Fibroblast of peridontal ligament (primary cell): Measurements from ENCODE around the gene TIMM17A.
"Not testable (repeated sequence)": the region's sequence is repeated elsewhere in the genome, so short reads cannot be mapped to it uniquely, and the experiment has no call there.

Source experiments
- DNase-seq: peaks from one replicate; pipeline ENCODE4 v3.0.0-alpha.2; 2010; ENCODE audit errors: extremely low read depth

Gene TIMM17A

GRCh38 chr1:202015662-202015937 is 60.3 kb downstream of the TIMM17A start:
- no peak for DNase-seq

DNA sequence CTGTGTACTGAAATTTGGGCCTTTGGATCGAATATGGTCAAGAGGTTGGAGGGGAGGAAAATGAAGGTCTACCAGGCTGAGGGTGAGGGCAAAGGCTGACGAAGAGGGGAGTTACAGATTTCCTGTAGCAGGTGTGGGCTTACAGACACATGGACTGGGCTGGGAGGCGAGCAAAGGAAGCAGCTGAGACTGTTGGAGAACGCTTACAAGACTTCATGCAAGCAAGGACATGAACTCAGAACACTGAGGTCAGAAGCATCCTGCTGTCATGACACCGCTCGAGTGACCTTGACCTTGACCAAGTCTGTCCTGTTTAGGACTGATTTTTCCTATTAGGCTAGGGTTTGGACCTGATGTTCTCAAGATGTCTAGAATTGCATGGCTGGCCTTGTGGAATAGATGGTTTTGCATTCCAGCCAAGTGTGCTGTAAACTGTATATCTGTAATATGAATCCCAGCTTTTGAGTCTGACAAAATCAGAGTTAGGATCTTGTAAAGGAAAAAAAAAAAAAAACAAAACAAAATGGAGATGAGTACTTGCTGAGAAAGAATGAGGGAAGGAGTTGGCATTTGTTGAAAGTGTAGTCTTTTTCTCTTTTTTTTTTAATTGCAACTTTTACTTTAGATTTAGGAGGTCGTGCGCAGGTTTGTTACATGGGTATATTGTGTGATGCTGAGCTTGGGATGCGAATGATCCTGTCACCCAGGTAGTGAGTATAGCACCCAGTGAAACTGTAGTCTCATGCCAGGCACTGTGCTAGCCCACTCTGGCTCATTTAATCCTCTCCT is 60.9 kb downstream of the TIMM17A start:
- DNase-seq: peak; percentile 91

DNA sequence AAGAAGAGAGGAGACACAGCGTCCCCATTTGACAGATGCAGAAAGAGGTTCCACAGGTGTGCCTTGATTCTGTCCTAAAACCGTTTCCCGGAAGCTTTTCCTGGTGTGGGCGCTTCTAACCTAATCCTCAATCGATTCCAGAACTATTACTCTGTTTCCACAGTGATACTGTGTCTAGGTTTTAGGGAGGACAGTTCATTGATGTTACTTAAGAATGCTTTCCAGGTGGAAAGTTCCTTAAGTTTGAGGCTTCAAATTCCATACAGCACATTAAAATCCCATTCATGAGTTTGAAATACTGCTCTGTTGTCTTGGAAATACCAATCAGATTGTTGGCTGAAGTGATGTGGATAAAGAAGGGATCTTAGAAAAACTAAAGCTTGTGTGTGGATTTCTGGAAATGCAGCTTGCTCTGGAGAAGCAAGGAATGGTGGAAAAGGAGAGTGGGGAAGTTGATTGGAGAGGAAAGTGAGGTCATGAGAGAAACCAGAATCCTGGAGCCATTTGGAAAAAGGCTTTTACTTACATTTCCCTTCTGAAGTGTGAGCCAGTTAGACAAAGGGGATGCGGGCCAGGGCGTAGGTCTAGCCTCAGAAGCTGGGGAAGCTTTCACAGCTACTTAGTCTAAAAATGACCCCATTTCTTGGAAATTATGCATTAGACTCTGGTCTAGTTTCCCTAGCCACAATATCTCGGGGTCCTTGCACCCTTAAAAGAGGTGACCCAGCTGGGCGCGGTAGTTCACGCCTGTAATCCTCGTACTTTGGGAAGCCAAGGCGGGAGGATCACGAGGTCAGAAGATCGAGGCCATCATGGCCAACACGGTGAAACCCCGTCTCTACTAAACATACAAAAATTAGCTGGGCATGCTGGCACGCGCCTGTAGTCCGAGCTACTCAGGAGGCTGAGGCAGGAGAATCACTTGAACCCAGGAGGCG is 61.8 kb downstream of the TIMM17A start:
- DNase-seq: no peak

DNA sequence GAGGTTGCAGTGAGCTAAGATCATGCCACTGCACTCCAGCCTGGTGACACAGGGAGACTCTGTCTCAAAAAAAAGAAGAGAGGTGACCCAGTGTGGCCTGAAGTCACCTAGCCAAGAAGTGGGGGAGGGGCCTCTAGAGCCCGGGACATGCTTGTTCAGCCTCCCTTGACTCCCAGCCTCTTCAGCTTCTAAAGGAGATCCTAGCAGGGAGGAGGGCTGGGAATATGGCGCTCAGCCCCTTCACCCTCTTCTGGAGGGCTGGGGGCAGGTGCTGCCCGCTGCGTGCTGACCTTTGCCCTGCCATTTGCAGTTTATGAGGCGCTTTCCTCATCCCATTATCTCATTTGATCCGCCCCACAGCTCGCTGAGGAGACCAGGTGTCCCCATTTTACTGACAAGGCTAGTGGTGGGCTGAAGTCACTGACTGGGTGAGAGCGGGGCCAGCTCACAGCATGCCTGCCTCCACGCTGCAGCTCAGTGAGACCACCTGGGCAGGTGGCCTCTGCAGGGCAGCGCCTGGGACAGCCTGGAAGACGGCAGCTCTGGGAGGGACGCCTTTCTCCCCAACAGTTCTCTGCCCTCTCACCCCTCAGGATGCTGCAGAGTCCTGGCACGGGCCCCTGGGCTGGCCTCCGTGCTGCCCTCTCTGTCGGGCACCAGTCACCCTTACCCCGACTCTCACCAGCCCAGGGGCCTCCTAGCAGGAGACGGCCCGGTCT is 62.6 kb downstream of the TIMM17A start:
- no peak for DNase-seq

- no peak for DNase-seq
These were observed 63.3 kb downstream of the TIMM17A start for GRCh38 chr1:202018468-202019234.

DNA sequence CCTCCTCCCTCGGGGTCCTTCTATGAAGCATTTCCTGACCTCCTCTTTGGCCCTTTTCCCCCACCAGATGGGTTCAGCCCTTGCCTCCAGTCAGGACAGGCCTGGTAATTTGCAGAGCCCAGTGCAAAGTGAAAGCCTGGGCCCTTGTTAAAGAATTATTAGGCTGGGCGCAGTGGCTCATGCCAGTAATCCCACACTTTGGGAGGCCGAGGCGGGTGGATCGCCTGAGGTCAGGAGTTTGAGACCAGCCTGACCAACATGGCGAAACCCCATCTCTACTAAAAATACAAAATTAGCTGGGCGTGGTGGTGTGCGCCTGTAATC is 63.9 kb downstream of the TIMM17A start:
- not testable (repeated sequence) for DNase-seq
